Choroid plexus epithelial cell (primary cell): ENCODE results near the gene CCNE1.

ENCODE experiments used
- DNase-seq: peaks from one replicate; pipeline ENCODE4 v3.0.0-alpha.2; 2010; ENCODE audit warnings: low read depth
- H3K4me3 ChIP-seq: 2 replicates; pipeline ENCODE4 v1.5.1; 2011; ENCODE audit warnings: low read depth, mild to moderate bottlenecking, control low read depth, low read length, moderate library complexity
- TF ChIP-seq, protein P1 (sequence below): conservative IDR thresholded peaks from 2 replicates; pipeline ENCODE4 v1.5.1; 2011; ENCODE audit warnings: low read depth, mild to moderate bottlenecking, control low read depth, inconsistent platforms, low read length, moderate library complexity

Gene CCNE1

DNA sequence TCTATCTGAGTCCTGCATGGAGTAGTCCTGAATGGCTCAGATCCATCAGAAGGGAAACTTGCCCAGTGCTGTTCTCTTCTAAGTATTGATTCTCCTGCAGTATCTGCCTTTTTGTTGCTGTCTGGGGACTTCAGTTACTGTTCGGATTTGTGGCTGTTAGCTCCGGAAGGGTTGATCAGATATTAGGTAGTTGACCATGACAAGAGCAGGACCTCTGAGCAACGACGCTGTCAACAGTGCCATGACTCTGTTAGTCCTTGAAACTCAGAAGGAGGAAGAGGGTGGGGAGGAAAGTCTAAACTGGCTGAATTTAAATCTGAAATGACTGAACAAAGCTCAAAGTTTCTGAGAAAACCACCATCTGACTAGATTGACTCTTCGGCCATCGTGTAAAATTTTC, 42.2 kb downstream of the CCNE1 start:
- DNase-seq: no peak
- no peak overlapping the region for H3K4me3 ChIP-seq
- TF ChIP-seq, protein P1, sequence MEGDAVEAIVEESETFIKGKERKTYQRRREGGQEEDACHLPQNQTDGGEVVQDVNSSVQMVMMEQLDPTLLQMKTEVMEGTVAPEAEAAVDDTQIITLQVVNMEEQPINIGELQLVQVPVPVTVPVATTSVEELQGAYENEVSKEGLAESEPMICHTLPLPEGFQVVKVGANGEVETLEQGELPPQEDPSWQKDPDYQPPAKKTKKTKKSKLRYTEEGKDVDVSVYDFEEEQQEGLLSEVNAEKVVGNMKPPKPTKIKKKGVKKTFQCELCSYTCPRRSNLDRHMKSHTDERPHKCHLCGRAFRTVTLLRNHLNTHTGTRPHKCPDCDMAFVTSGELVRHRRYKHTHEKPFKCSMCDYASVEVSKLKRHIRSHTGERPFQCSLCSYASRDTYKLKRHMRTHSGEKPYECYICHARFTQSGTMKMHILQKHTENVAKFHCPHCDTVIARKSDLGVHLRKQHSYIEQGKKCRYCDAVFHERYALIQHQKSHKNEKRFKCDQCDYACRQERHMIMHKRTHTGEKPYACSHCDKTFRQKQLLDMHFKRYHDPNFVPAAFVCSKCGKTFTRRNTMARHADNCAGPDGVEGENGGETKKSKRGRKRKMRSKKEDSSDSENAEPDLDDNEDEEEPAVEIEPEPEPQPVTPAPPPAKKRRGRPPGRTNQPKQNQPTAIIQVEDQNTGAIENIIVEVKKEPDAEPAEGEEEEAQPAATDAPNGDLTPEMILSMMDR: no peak

DNA sequence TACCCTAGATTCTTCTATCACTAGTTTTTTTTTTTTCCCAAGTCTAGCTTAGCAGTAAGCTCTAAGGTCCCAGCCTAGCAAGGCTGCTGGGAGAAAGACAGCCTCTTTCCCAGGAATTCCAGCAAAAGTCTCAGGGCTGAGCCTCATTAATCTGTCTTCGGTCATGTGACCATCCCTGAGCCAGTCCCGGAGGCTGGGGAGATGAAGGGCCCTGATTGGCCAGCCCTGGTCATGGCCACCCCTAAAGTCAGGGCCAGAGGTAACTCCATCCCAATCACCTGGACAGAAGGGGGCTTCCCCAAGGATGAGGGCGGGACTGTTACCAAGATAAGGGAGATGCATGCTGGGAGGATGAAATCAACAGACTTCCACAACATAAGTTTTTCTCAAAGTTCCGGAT, 43.3 kb downstream of the CCNE1 start:
- DNase-seq: no peak
- TF ChIP-seq, protein P1: no peak
- no peak overlapping the region for H3K4me3 ChIP-seq

DNA sequence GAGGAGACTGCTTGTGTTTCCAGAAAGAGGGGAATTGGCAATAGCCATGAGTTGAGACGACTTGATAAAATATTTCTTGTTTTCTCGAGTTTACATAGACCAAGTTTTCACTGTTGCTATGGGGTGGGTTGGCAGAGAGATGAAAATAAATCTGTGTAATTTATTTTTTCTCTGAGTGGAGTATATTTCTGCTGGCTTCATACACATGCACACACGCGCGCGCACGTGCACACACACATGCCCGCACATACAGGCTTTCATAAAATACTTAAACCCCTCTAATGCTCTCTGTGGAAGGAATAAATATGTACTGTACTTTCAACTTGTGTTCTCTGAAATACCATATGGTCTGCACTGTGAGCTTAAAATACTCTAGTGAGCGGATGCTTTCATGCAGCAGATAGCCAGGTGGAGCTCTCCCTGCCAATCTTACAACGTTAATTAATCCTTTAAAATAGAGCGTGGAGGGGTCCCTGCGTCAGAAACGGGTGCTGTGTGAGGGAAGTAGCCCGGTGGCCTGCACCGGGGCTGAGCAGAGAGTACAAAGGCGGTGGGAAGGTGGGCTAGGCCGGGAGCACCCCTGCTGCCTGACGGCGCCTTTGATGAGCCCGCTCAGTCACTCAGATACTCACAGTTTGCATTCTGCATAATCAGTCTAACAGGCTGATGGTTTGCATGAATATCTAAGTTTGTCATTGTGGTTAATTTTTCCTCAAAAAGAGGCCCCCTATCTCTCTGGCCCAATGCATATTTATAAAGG, 44.1 kb downstream of the CCNE1 start:
- TF ChIP-seq, protein P1: no peak
- no peak for DNase-seq
- H3K4me3 ChIP-seq: no peak overlapping the region

DNA sequence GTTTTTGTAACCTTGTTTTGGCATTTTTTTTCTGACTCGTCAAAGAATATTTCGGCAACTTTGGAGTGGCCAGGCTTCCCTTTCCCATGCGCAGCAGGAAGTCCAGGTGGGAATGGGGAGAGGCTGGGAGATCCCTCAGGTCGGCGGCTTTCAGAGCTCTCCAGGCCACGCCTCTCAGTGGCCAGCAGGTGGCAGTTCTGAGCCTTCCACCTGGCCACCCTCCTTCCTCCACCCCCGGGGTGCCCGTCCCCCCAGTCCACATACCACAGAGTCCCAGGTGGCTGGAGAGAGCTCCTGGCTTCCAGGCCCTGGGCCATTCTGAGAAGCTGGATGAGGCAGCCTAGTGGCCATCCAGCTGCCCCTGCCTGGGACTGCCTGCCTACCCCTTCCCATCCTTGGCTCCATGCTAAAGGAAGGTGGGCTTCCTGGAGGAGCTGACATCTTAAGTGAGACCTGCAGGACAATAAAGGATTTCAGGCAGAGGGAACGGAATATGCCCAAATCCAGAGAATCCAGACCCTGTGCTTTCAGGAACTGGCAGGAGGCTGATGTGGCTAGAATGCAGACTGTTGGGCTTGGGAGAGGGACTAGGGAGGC, 46.3 kb downstream of the CCNE1 start:
- TF ChIP-seq, protein P1: peak; percentile 60
- no peak overlapping the region for H3K4me3 ChIP-seq
- no peak for DNase-seq

DNA sequence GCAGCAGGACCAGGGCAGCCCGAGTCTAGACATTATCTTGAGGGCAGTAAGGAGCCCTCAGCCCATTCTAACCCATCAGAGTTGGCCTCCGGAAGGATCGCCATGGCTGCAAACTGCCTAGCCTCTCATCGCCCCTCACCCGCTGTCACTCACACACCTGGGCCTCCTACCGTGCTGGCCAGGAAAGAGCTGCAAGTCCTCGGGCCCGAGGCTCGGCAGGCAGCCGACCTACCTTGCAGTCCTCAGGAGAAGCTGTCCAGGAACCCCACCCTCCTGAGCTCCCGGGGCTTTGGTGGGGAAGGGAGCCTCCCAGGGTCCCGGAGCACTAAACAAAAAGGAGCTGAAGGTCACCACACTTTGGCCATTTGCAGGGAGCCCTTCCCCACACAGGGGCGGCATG, 46.8 kb downstream of the CCNE1 start:
- TF ChIP-seq, protein P1: no peak
- H3K4me3 ChIP-seq: no peak overlapping the region
- DNase-seq: no peak

DNA sequence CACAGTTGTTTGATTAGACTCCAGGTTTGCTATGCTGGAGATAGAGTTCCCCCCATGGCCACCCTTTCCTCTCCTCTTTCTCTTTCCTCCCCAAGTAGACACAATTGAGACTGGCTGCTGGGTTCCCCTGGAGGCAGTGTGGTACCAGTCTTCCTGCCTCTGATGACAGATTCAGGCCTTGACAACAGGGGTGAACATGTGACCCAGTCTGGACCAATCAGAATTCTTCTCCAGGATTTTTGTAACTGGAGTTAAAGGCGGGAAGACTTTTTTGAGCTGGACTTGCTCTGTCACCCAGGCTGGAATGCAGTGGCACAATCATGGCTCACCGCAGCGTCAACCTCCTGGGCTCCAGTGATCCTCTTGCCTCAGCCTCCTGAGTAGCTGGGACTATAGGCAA, 48.7 kb downstream of the CCNE1 start:
- TF ChIP-seq, protein P1: no peak
- H3K4me3 ChIP-seq: no peak overlapping the region

DNA sequence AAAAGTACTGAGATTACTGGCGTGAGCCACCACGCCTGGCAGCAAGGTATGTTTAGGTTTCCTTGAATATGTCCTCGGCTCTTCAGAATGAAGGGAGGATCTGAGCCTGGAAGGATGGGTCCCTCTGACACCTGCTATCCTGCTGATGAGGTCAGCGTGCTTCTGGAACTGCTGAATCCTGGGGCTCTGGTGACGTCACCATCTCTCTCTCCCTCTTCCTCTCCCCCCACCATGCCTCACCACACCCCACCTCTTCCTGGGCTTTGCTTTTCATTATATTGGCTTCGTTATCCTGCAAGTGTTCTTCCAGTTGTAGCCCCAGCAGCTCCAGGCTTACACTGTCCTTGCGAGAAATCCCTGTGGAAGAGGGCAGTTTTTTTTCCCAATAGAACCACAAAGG, 49.8 kb downstream of the CCNE1 start:
- no peak for DNase-seq
- H3K4me3 ChIP-seq: no peak overlapping the region
- TF ChIP-seq, protein P1: no peak

More for the DNA sequence above, 48.7 kb downstream of the CCNE1 start:
- no peak for DNase-seq
